H1 (cell line): Measurements from ENCODE around the gene ALOX5. TPM values are rescaled to one million over a fixed set of nuclear protein-coding genes. Genes with fewer than 3 reads are reported as not detected.

Experiments used
- CTCF ChIA-PET: fragments of 300-600 bp; sonication (Branson Sonifier 250); formaldehyde crosslinking; loops from one replicate; lab custom pipeline; 2021; ENCODE audit not compliant: partially characterized antibody; lab: Charles Lee
- POLR2A ChIA-PET: fragments of 300-600 bp; sonication (Branson Sonifier 250); formaldehyde crosslinking; loops from one replicate; lab custom pipeline; 2021; ENCODE audit warnings: inconsistent platforms; ENCODE audit not compliant: partially characterized antibody; lab: Charles Lee
- DNase-seq, 2 experiments: peaks; one replicate each; pipeline versions ENCODE4 v3.0.0 to v3.0.0-alpha.2; 2010 to 2022; ENCODE audit warnings: low spot score in 2 of 2, low read depth in 1 of 2, mixed read lengths in 1 of 2
- FAIRE-seq: peaks from 2 replicates; lab custom pipeline; 2011; peaks lifted over from hg19 to GRCh38; lab: Jason Lieb, UNC
- H2AFZ ChIP-seq: 2 replicates; pipeline ENCODE4 v1.8.1; 2012; ENCODE audit warnings: low read length, inconsistent platforms
- H2AK5ac ChIP-seq: 2 replicates; pipeline ENCODE4 v1.6.1; 2013; ENCODE audit warnings: low read depth, low read length
- H2BK120ac ChIP-seq: replicated peaks from 2 replicates; pipeline ENCODE3; 2013; ENCODE audit warnings: low read depth, low read length, inconsistent platforms
- H2BK12ac ChIP-seq: 2 replicates; pipeline ENCODE4 v1.6.1; 2013; ENCODE audit warnings: low read depth, low read length
- H2BK15ac ChIP-seq: 2 replicates; pipeline ENCODE4 v1.6.1; 2013; ENCODE audit warnings: low read length
- H2BK20ac ChIP-seq: 2 replicates; pipeline ENCODE4 v1.6.1; 2013; ENCODE audit warnings: low read length
- H2BK5ac ChIP-seq: 2 replicates; pipeline ENCODE4 v1.6.1; 2013; ENCODE audit warnings: low read depth, low read length
- H3K14ac ChIP-seq: 2 replicates; pipeline ENCODE4 v1.6.1; 2013; ENCODE audit warnings: inconsistent platforms; ENCODE audit not compliant: insufficient read length
- H3K18ac ChIP-seq: 2 replicates; pipeline ENCODE4 v1.6.1; 2013; ENCODE audit warnings: low read length; ENCODE audit errors: extremely low read depth
- H3K23ac ChIP-seq: 2 replicates; pipeline ENCODE4 v1.6.1; 2013; ENCODE audit warnings: inconsistent platforms; ENCODE audit not compliant: insufficient read length
- H3K23me2 ChIP-seq: 2 replicates; pipeline ENCODE4 v1.6.1; 2013; ENCODE audit warnings: low read depth, low read length
- H3K27ac ChIP-seq: 2 replicates; pipeline ENCODE4 v1.6.1; 2011; ENCODE audit warnings: low read depth, low read length, inconsistent platforms
- H3K27me3 ChIP-seq, 4 experiments: replicated peaks in 1 of 4; 1 replicate in 1 of 4; 2 replicates in 3 of 4; pipeline versions ENCODE4 v1.6.1 to v1.8.1; 2011 to 2013; ENCODE audit warnings: low read length in 3 of 4, mild to moderate bottlenecking in 3 of 4, inconsistent platforms in 2 of 4, mixed read lengths in 2 of 4, moderate library complexity in 1 of 4; ENCODE audit not compliant: control insufficient read depth in 3 of 4, insufficient read depth in 3 of 4; ENCODE audit errors: extremely low read depth in 1 of 4
- H3K36me3 ChIP-seq, 4 experiments: 2 replicates each; pipeline versions ENCODE4 v1.6.1 to v1.8.1; 2011 to 2013; ENCODE audit warnings: mild to moderate bottlenecking in 4 of 4, low read length in 3 of 4, moderate library complexity in 2 of 4, control low read depth in 1 of 4, inconsistent platforms in 1 of 4; ENCODE audit not compliant: insufficient read depth in 4 of 4, control insufficient read depth in 2 of 4
- H3K4ac ChIP-seq: replicated peaks from 2 replicates; pipeline ENCODE3; 2013; ENCODE audit warnings: low read length, low read depth, mixed read lengths, inconsistent platforms; ENCODE audit not compliant: insufficient read length
- H3K4me1 ChIP-seq, 4 experiments: replicated peaks in 1 of 4; 1 replicate in 1 of 4; 2 replicates in 3 of 4; pipeline versions ENCODE4 v1.6.1 to v1.8.1; 2011 to 2013; ENCODE audit warnings: low read length in 3 of 4, inconsistent platforms in 2 of 4, mixed read lengths in 1 of 4; ENCODE audit not compliant: insufficient read depth in 4 of 4, control insufficient read depth in 3 of 4
- H3K4me2 ChIP-seq, 2 experiments: 2 replicates each; pipeline versions ENCODE4 v1.6.1 to v1.8.1; 2011 to 2013; ENCODE audit warnings: low read depth in 2 of 2, low read length in 2 of 2, control low read depth in 1 of 2, inconsistent platforms in 1 of 2, mild to moderate bottlenecking in 1 of 2; ENCODE audit not compliant: insufficient read depth in 1 of 2
- H3K4me3 ChIP-seq, 4 experiments: fragments of 200-600, 300-600 bp in 1 of 4; sonication (generic), shearing (Covaris generic), sonication (Bioruptor Twin) in 1 of 4; 2 replicates each; pipeline versions ENCODE4 v1.5.1 to v1.8.1; 2011 to 2016; ENCODE audit warnings: low read length in 4 of 4, low read depth in 3 of 4, control low read depth in 2 of 4, inconsistent platforms in 2 of 4, mild to moderate bottlenecking in 2 of 4, mixed read lengths in 1 of 4, moderate library complexity in 1 of 4; ENCODE audit not compliant: insufficient read depth in 2 of 4; ENCODE audit errors: extremely low read depth in 1 of 4
- H3K56ac ChIP-seq: replicated peaks from 2 replicates; pipeline ENCODE3; 2013; ENCODE audit warnings: low read depth, mild to moderate bottlenecking, mixed read lengths, low read length, inconsistent platforms; ENCODE audit not compliant: insufficient read length
- H3K79me1 ChIP-seq: 2 replicates; pipeline ENCODE4 v1.6.1; 2013; ENCODE audit warnings: low read depth, low read length, control low read depth
- H3K79me2 ChIP-seq, 2 experiments: 2 replicates each; pipeline versions ENCODE4 v1.6.1 to v1.8.1; 2012 to 2013; ENCODE audit warnings: low read length in 2 of 2, mild to moderate bottlenecking in 2 of 2, inconsistent platforms in 1 of 2; ENCODE audit not compliant: insufficient read depth in 2 of 2, control insufficient read depth in 1 of 2
- H3K9ac ChIP-seq, 4 experiments: replicated peaks in 1 of 4; 1 replicate in 1 of 4; 2 replicates in 3 of 4; pipeline versions ENCODE4 v1.6.1 to v1.8.1; 2011 to 2013; ENCODE audit warnings: low read depth in 3 of 4, low read length in 3 of 4, control low read depth in 2 of 4, mild to moderate bottlenecking in 2 of 4, moderate library complexity in 2 of 4, inconsistent platforms in 1 of 4; ENCODE audit errors: extremely low read depth in 1 of 4
- H3K9me3 ChIP-seq, 2 experiments: 2 replicates each; pipeline versions ENCODE4 v1.6.1 to v1.8.1; 2012 to 2013; ENCODE audit warnings: mild to moderate bottlenecking in 2 of 2, moderate library complexity in 2 of 2, control low read depth in 1 of 2, inconsistent platforms in 1 of 2, low read depth in 1 of 2, low read length in 1 of 2, mixed read lengths in 1 of 2; ENCODE audit not compliant: insufficient read depth in 2 of 2
- H4K20me1 ChIP-seq, 2 experiments: replicated peaks in 1 of 2; 2 replicates each; pipeline versions ENCODE3 to v1.8.1; 2011 to 2013; ENCODE audit warnings: inconsistent platforms in 2 of 2, low read length in 2 of 2, mild to moderate bottlenecking in 1 of 2; ENCODE audit not compliant: insufficient read depth in 2 of 2, control insufficient read depth in 1 of 2
- H4K5ac ChIP-seq: 2 replicates; pipeline ENCODE4 v1.6.1; 2013; ENCODE audit warnings: low read length, low read depth, mixed read lengths, inconsistent platforms; ENCODE audit not compliant: insufficient read length
- H4K8ac ChIP-seq: 2 replicates; pipeline ENCODE4 v1.8.0; 2013; ENCODE audit warnings: mild to moderate bottlenecking, moderate library complexity, low read length, inconsistent platforms; ENCODE audit not compliant: insufficient read depth; ENCODE audit errors: extremely low read depth
- H4K91ac ChIP-seq: replicated peaks from 2 replicates; pipeline ENCODE3; 2013; ENCODE audit warnings: low read length, mixed read lengths, inconsistent platforms; ENCODE audit not compliant: insufficient read length
- CHD1 ChIP-seq: IDR thresholded peaks from 2 replicates; pipeline ENCODE4 v1.6.1; 2012; ENCODE audit warnings: low read depth, low read length, improper control_type of control experiment
- CREB1 ChIP-seq: IDR thresholded peaks from 2 replicates; pipeline ENCODE4 v1.6.1; 2012; ENCODE audit warnings: inconsistent platforms
- GTF2F1 ChIP-seq: IDR thresholded peaks from 2 replicates; pipeline ENCODE4 v1.6.1; 2012; ENCODE audit warnings: low read depth, low read length, improper control_type of control experiment, borderline replicate concordance
- HDAC2 ChIP-seq, 2 experiments: fragments of 300-600 bp in 1 of 2; sonication (generic) in 1 of 2; IDR thresholded peaks; 2 replicates each; pipeline ENCODE4 v1.6.1; 2011 to 2012; ENCODE audit warnings: low read depth in 2 of 2, low read length in 2 of 2, mild to moderate bottlenecking in 2 of 2, moderate library complexity in 2 of 2, borderline replicate concordance in 1 of 2, inconsistent platforms in 1 of 2
- HDAC6 ChIP-seq: IDR thresholded peaks from one replicate; pipeline ENCODE4 v1.7.1; 2012; ENCODE audit warnings: low read depth, mild to moderate bottlenecking, inconsistent platforms, low read length, moderate library complexity
- JUND ChIP-seq: IDR thresholded peaks from 2 replicates; pipeline ENCODE4 v1.6.1; 2011; ENCODE audit warnings: mild to moderate bottlenecking, improper control_type of control experiment, low read length
- MAFK ChIP-seq: IDR thresholded peaks from 2 replicates; pipeline ENCODE4 v1.6.1; 2012; ENCODE audit warnings: low read depth, mild to moderate bottlenecking, improper control_type of control experiment, low read length
- PHF8 ChIP-seq: fragments of 200-600 bp; sonication (generic); conservative IDR thresholded peaks from 2 replicates; pipeline ENCODE4 v1.7.1; 2012; ENCODE audit warnings: low read depth, mild to moderate bottlenecking, inconsistent platforms, low read length, moderate library complexity
- POU5F1 ChIP-seq: IDR thresholded peaks from 2 replicates; pipeline ENCODE4 v1.6.1; 2011; ENCODE audit warnings: low read depth, mild to moderate bottlenecking, low read length, moderate library complexity
- RAD21 ChIP-seq, 2 experiments: IDR thresholded peaks in 1 of 2; conservative IDR thresholded peaks in 1 of 2; 2 replicates each; pipeline ENCODE4 v1.6.1; 2011; ENCODE audit warnings: low read depth in 2 of 2, low read length in 2 of 2, improper control_type of control experiment in 1 of 2, inconsistent platforms in 1 of 2, mild to moderate bottlenecking in 1 of 2, moderate library complexity in 1 of 2
- TBP ChIP-seq: IDR thresholded peaks from 2 replicates; pipeline ENCODE4 v1.6.1; 2011; ENCODE audit warnings: low read depth, low read length, improper control_type of control experiment
- YY1 ChIP-seq: IDR thresholded peaks from 2 replicates; pipeline ENCODE4 v1.6.1; 2011; ENCODE audit warnings: low read depth, mild to moderate bottlenecking, low read length
- WGBS, 2 experiments: shearing (Covaris generic) in 1 of 2; methylation state at CpG; one replicate each; pipeline versions ENCODE4 v1.1.6 to v1.1.7; 2013 to 2015; ENCODE audit warnings: low lambda C conversion rate in 2 of 2, mixed read lengths in 2 of 2, inconsistent platforms in 1 of 2, low coverage in 1 of 2, missing lambda C conversion rate in 1 of 2; ENCODE audit not compliant: insufficient replicate concordance in 2 of 2, insufficient coverage in 1 of 2, insufficient read length in 1 of 2; ENCODE audit errors: extremely low coverage in 1 of 2, missing lambda C conversion rate in 1 of 2; 5-methylcytosine and 5-hydroxymethylcytosine counted together
- polyA plus RNA-seq, 7 experiments: library from polyadenylated mRNA; depleted of rRNA in 3 of 7; stranded (reverse) in 5 of 7; unstranded in 2 of 7; fragments of >200 nt in 5 of 7; fragments of 200-250 nt in 2 of 7; gene quantifications; 1 replicate in 5 of 7; 2 replicates in 1 of 7; 4 replicates in 1 of 7; pipeline versions ENCODE4 v1.2.1 to v1.2.3, GENCODE V29; 2011 to 2013; ENCODE audit warnings: missing spikeins in 2 of 7, mixed read lengths in 2 of 7
- total RNA-seq: library from RNA; stranded (reverse); fragmentation: NEBNext Ultra II Directional; extraction: Animal tissue kit (Norgen Biotek cat#: 25700); gene quantifications from 2 replicates; pipeline ENCODE4 v1.2.1, GENCODE V29; 2021

The ALOX5 gene
- total and polyA plus RNA-seq, 2 of the 8 experiments (the other 6 are each of a cell fraction or from before 2014, with no cell fraction given): 1.6 to 3.8 TPM

- no peak for FAIRE-seq
- Histone ChIP-seq H2AFZ (no peak overlapping the region), H3K9ac (no peak overlapping the region), H3K4me3 (no peak overlapping the region), H3K79me2 (no peaks in the 10 kb centered on the region), H3K27ac (no peak overlapping the region), H4K8ac (no peak overlapping the region), H2BK120ac (no peak overlapping the region), H3K14ac (no peak overlapping the region), H3K4ac (no peak overlapping the region), H3K9me3 (no peaks in the 10 kb centered on the region), H3K23me2 (peaks cover 10% of the 10 kb centered on the region; the same call in 1 of the 2 replicates), H3K4me1 (peaks cover 0 to 10% (median 7%) of the 10 kb centered on the region in 4 experiments; a peak in 6 of 7 replicates), H4K5ac (no peak overlapping the region), H3K79me1 (no peaks in the 10 kb centered on the region), H3K23ac (no peak overlapping the region), H4K91ac (no peak overlapping the region), H2BK12ac (no peak overlapping the region), H3K36me3 (no peaks in the 10 kb centered on the region), H2BK20ac (no peak overlapping the region), H2BK15ac (no peak overlapping the region), H2BK5ac (no peak overlapping the region), H3K27me3 (peaks cover 0 to 7% (median under 1%) of the 10 kb centered on the region in 4 experiments; a peak in 3 of 7 replicates), H3K56ac (no peak overlapping the region), H4K20me1 (no peaks in the 10 kb centered on the region), H3K18ac (no peak overlapping the region), H2AK5ac (no peak overlapping the region), H3K4me2 (no peak overlapping the region)
- CTCF ChIA-PET: interaction anchor here (1.6 kb wide), 1 partner anchor 20 kb away, joined by 4 read pairs; no protein-coding TSS in a partner anchor
- POLR2A ChIA-PET: no interaction called here
- 80% methylated on average over 6 of the region's 6 CpGs; no CpG with 5 or more reads in 1 of the 2 experiments for WGBS, 2 experiments
- DNase-seq: no peak
- TF ChIP-seq HDAC2 (IDR thresholded peaks at IDR 0.05; ENCODE audit: borderline replicate concordance in 1 of 2, low read depth in 2 of 2, low read length in 2 of 2) (no peak), CREB1 (no peak), HDAC6 (no peak), PHF8 (no peak), MAFK (no peak), JUND (no peak), RAD21 (IDR thresholded peaks at IDR 0.05 in 1 of 2, conservative IDR thresholded peaks at IDR 0.05 in 1 of 2; ENCODE audit: low read depth in 2 of 2, low read length in 2 of 2) (no peak), CHD1 (no peak), GTF2F1 (no peak), POU5F1 (no peak), TBP (no peak), YY1 (no peak)
These were observed 48.3 kb downstream of the ALOX5 start for GRCh38 chr10:45422207-45422865.
